Pancreas (tissue), 10 donors: Measurements from ENCODE around the gene VPS8. TPM values are rescaled to one million over a fixed set of nuclear protein-coding genes. Genes with fewer than 3 reads are reported as not detected.

Experiments
- ATAC-seq, 4 donors: fragments of 200-7000 bp; cut with Tn5 transposase; one replicate each; pipeline versions ENCODE4 v1.8.0 to v1.9.1; 2020; ENCODE audit warnings: mild to moderate bottlenecking in 4 of 4, moderate library complexity in 4 of 4
- DNase-seq, 6 donors: peaks; one replicate each; pipeline ENCODE4 v3.0.0-alpha.2; 2020
- FAIRE-seq: peaks from 2 replicates; lab custom pipeline; 2012; peaks lifted over from hg19 to GRCh38; lab: Jason Lieb, UNC
- H3K27ac ChIP-seq, 4 donors: fragments of 200-600 bp; sonication (generic); 1 replicate in 3 of 4; 2 replicates in 1 of 4; pipeline versions ENCODE4 v1.5.0 to v1.8.0; 2020
- H3K27me3 ChIP-seq, 4 donors: fragments of 200-600 bp; one replicate each; pipeline ENCODE4 v1.8.0; 2021
- H3K36me3 ChIP-seq, 3 donors: fragments of 200-600 bp; sonication (generic) in 1 of 3; one replicate each; pipeline versions ENCODE4 v1.5.0 to v1.8.0; 2020 to 2021
- H3K4me1 ChIP-seq, 3 donors: fragments of 200-600 bp; one replicate each; pipeline ENCODE4 v1.8.0; 2021
- H3K4me3 ChIP-seq, 4 donors: fragments of 200-600 bp; sonication (generic) in 2 of 4; one replicate each; pipeline versions ENCODE4 v1.5.0 to v1.8.0; 2020 to 2021
- H3K9me3 ChIP-seq, 4 donors: fragments of 200-600 bp; one replicate each; pipeline ENCODE4 v1.8.0; 2021
- CTCF ChIP-seq, 4 donors: fragments of 200-600 bp; sonication (generic) in 3 of 4; IDR thresholded peaks; one replicate each; pipeline versions ENCODE4 v1.5.0 to v1.8.0; 2021; ENCODE audit warnings: antibody characterized with exemption in 4 of 4
- WGBS, 2 donors: extraction: QIAGEN DNeasy Blood & Tissue Kit; methylation state at CpG; one replicate each; pipeline ENCODE4 v1.1.7; 2013; 5-methylcytosine and 5-hydroxymethylcytosine counted together
- intact Hi-C, 3 donors: fragments of 100-400 bp; cut with DNase I; formaldehyde crosslinking; loops; one replicate each; pipeline versions ENCODE4 v1.11.1 to v1.14.2; 2022
- polyA plus RNA-seq, 2 donors: library from polyadenylated mRNA; stranded (reverse); fragments of 200-250 nt; gene quantifications; one replicate each; pipeline ENCODE4 v1.2.3, GENCODE V29; 2013
- total RNA-seq, 6 donors: library from RNA; stranded (reverse); fragmentation: NEBNext Ultra II Directional in 4 of 6; extraction: Animal tissue kit (Norgen Biotek cat#: 25700) in 4 of 6; gene quantifications; one replicate each; pipeline versions ENCODE4 v1.2.1 to v1.2.4, GENCODE V29; 2021 to 2023
- donor health status: healthy with polysubstance abuse.
- donor health status: DM: no; HTN: no; CAD: no; lungs with moderate emphysema.
- donor health status: DM: no; HTN: no; CAD: no.
- donor health status: control.
- donor health status: control.
- donor health status: Bipolar disorder and iron deficiency.
- donor health status: DM: yes; HTN: yes; CAD: no.
- donor health status: DM: no; HTN: no; CAD: no.
- donor health status: DM: no; HTN: no; CAD: no.
- donor health status: DM: yes; HTN: yes; CAD: no.

VPS8 gene
- total and polyA plus RNA-seq, 8 donors: 7.9 to 37.5 (median 19.2) TPM

DNA sequence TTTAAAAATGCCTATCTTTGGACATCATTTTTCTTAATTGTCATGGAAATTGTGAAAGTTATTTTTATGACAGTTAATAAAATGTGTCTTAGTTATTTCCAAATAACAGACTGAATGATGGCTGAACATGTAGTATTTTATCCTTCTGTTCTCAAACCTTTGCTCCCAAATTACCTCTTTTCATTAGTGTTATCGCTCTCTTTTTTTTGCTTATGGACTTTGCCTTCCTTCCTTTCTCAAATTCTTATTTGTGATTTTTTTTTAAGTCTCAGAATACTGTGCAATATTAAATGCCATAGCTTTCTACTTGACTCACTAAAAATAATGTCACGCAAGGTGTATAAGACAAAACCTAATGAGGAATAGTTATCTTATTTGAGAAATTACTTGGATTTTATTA lies 107.7 kb downstream of the VPS8 start:
- no peak for ATAC-seq
- DNase-seq: no peak
- Histone ChIP-seq H3K27ac (no peak overlapping the region), H3K4me3 (no peak overlapping the region), H3K9me3 (no peaks in the 10 kb centered on the region), H3K27me3 (no peaks in the 10 kb centered on the region), H3K4me1 (no peaks in the 10 kb centered on the region), H3K36me3 (peaks cover 0 to 9% (median 0%) of the 10 kb centered on the region in 3 donors)
- intact Hi-C loops: no loop called here
- peak; percentile 67 for FAIRE-seq
- TF ChIP-seq CTCF (IDR thresholded peaks at IDR 0.05): no peak
- 97% methylated on average over 2 of the region's 2 CpGs for WGBS, 2 donors

- FAIRE-seq: no peak
- DNase-seq: no peak
- Histone ChIP-seq H3K4me1 (no peaks in the 10 kb centered on the region), H3K27me3 (no peaks in the 10 kb centered on the region), H3K9me3 (no peaks in the 10 kb centered on the region), H3K36me3 (peaks cover 0 to 7% (median 0%) of the 10 kb centered on the region in 3 donors), H3K27ac (no peak overlapping the region), H3K4me3 (no peak overlapping the region)
- TF ChIP-seq CTCF (IDR thresholded peaks at IDR 0.05): no peak
- 91 to 97% methylated on average over 7 of the region's 7 CpGs for WGBS, 2 donors
- no peak for ATAC-seq
- intact Hi-C loops: no loop called here
These were observed 112.6 kb downstream of the VPS8 start for GRCh38 chr3:184924547-184924946.

DNA sequence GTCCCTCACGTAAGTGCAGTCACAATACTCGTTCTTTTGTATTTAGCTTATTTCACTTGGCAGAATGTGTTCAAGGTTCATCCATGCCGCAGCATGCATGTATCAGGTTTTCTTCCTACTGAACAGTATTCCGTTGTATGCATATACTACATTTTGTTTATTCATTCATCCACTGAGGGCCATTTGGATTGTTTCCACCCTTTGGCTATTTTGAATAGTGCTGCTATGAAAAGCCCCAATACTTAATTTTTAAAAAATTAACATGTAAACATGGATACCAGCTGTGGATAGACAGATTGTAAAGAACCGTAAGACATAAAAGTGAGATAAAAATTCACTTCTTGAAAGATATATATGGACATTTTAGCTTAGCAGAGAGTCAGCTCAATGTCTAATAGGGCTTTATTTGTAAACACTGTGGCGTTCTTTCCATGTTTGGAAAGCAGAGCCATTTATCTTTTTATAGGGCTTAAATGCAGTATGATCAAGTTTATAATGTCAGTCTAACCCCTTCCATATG lies 115.9 kb downstream of the VPS8 start:
- ATAC-seq (no peak), DNase-seq (no peak), FAIRE-seq (no peak)
- no peaks in the 10 kb centered on the region for H3K27me3 ChIP-seq
- intact Hi-C loops: no loop called here
- H3K4me3 ChIP-seq: no peak overlapping the region
- WGBS, 2 donors: 93% methylated on average over 6 of the region's 6 CpGs
- H3K9me3 ChIP-seq: no peaks in the 10 kb centered on the region
- no peaks in the 10 kb centered on the region for H3K4me1 ChIP-seq
- no peak for TF ChIP-seq CTCF (IDR thresholded peaks at IDR 0.05)
- peaks cover 0 to 14% (median 0%) of the 10 kb centered on the region in 3 donors for H3K36me3 ChIP-seq
- H3K27ac ChIP-seq: no peak overlapping the region

DNA sequence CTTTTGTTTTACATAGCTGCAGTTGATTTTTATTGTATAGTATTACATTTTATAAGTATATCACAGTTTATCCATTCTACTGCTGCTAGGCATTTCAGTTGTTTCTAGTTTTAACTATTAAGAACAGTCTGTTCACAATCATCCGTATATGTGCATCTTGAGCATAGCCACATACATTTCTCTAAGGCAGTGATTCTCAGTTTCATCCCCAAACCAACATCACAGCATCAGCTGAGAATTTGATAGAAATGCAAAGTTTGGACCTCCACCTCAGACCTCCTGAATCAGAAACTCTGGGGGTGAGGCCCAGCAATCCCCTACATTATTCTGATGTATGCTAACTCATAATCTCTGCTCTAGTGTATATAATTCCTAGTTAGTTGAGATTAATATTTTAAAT lies 120.8 kb downstream of the VPS8 start:
- Histone ChIP-seq H3K4me3 (no peak overlapping the region), H3K9me3 (no peaks in the 10 kb centered on the region), H3K27ac (no peak overlapping the region), H3K36me3 (peaks cover 0 to 7% (median 0%) of the 10 kb centered on the region in 3 donors), H3K4me1 (no peaks in the 10 kb centered on the region), H3K27me3 (no peaks in the 10 kb centered on the region)
- no peak for TF ChIP-seq CTCF (IDR thresholded peaks at IDR 0.05)
- ATAC-seq (no peak), FAIRE-seq (no peak), DNase-seq (no peak)
- 97% methylated on average over 1 of the region's 1 CpG for WGBS, 2 donors
- intact Hi-C loops: no loop called here

- intact Hi-C loops: no loop called here
- DNase-seq: no peak
These were observed 125.6 kb downstream of the VPS8 start for GRCh38 chr3:184937611-184938010.

More at GRCh38 chr3:184937611-184938010, 125.6 kb downstream of the VPS8 start:
- 89 to 91% methylated on average over 4 of the region's 4 CpGs for WGBS, 2 donors
- Histone ChIP-seq H3K4me3 (no peak overlapping the region), H3K9me3 (no peaks in the 10 kb centered on the region), H3K27ac (no peak overlapping the region), H3K27me3 (no peaks in the 10 kb centered on the region), H3K36me3 (peaks cover 0 to 4% (median 0%) of the 10 kb centered on the region in 3 donors), H3K4me1 (no peaks in the 10 kb centered on the region)
- ATAC-seq (no peak), FAIRE-seq (no peak)
- TF ChIP-seq CTCF (IDR thresholded peaks at IDR 0.05): no peak
